Tibial nerve (tissue), 4 donors: ENCODE data around the gene SMIM34.
"Not testable (repeated sequence)": the region's sequence is repeated elsewhere in the genome, so short reads cannot be mapped to it uniquely, and the experiment has no call there.

Experiments
- EP300 ChIP-seq, 2 donors: sonication (generic); formaldehyde crosslinking; IDR thresholded peaks; one replicate each; pipeline ENCODE4 v1.6.1; 2017; ENCODE audit warnings: antibody characterized with exemption in 2 of 2, mild to moderate bottlenecking in 1 of 2
- POLR2A ChIP-seq, 2 donors: fragments of 450-650 bp; IDR thresholded peaks; one replicate each; pipeline ENCODE4 v1.6.1; 2017; ENCODE audit warnings: antibody characterized with exemption in 2 of 2, mild to moderate bottlenecking in 2 of 2, moderate library complexity in 2 of 2
- TF ChIP-seq, protein P1 (sequence below), 5 experiments: fragments of 200-600 bp in 3 of 5; fragments of 450-650 bp in 2 of 5; sonication (generic) in 3 of 5; IDR thresholded peaks; one replicate each; pipeline ENCODE4 v1.5.1; 2016 to 2019; ENCODE audit warnings: antibody characterized with exemption in 5 of 5, mild to moderate bottlenecking in 3 of 5, moderate library complexity in 2 of 5

DNA sequence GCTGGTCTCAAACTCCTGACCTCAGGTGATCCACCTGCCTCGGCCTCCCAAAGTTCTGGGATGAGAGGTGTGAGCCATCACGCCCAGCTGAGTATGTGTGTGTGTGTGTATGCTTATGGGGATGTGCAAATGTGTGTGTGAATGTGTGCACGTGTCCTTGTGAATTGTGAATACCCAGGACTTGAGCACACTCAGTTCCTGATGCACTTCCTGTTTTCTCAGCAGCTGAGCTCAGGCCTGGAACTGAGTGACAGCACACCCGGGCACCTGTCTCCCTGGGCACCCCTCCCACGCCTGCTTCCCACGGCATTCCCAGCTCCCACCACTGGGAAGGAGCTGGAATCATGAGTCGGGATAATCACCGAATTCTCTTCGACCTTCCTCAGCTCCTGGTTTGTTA is 16.5 kb downstream of the SMIM34 start:
- TF ChIP-seq POLR2A, EP300 (IDR thresholded peaks at IDR 0.05): not testable (repeated sequence)
- TF ChIP-seq, protein P1, sequence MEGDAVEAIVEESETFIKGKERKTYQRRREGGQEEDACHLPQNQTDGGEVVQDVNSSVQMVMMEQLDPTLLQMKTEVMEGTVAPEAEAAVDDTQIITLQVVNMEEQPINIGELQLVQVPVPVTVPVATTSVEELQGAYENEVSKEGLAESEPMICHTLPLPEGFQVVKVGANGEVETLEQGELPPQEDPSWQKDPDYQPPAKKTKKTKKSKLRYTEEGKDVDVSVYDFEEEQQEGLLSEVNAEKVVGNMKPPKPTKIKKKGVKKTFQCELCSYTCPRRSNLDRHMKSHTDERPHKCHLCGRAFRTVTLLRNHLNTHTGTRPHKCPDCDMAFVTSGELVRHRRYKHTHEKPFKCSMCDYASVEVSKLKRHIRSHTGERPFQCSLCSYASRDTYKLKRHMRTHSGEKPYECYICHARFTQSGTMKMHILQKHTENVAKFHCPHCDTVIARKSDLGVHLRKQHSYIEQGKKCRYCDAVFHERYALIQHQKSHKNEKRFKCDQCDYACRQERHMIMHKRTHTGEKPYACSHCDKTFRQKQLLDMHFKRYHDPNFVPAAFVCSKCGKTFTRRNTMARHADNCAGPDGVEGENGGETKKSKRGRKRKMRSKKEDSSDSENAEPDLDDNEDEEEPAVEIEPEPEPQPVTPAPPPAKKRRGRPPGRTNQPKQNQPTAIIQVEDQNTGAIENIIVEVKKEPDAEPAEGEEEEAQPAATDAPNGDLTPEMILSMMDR (IDR thresholded peaks at IDR 0.05): not testable (repeated sequence)
